A549 (cell line): Measurements from ENCODE around the gene NTN1. TPM values are rescaled to one million over a fixed set of nuclear protein-coding genes. Genes with fewer than 3 reads are reported as not detected.

Source experiments
- ATAC-seq, 2 experiments: fragments of 200-7000 bp in 1 of 2; fragments of >200 bp in 1 of 2; cut with Nextera tagmentation in 1 of 2; cut with Tn5 transposase in 1 of 2; 3 replicates each; pipeline versions ENCODE4 v1.8.0 to v1.9.1; 2018 to 2020; ENCODE audit warnings: mild to moderate bottlenecking in 1 of 2, moderate library complexity in 1 of 2
- CTCF ChIA-PET: fragments of 300-600 bp; sonication (Branson Sonifier 250); formaldehyde crosslinking; extraction: SDS; loops from one replicate; lab custom pipeline; 2021; ENCODE audit warnings: antibody characterized with exemption, inconsistent platforms; lab: Yijun Ruan, JAX
- POLR2A ChIA-PET: fragments of 350-600 bp; formaldehyde crosslinking; extraction: SDS; loops from one replicate; lab custom pipeline; 2021; ENCODE audit warnings: antibody characterized with exemption, inconsistent platforms; lab: Yijun Ruan, JAX
- DNase-seq, 2 experiments: peaks; one replicate each; pipeline versions ENCODE4 v3.0.0 to v3.0.0-alpha.2; 2011 to 2016; ENCODE audit warnings: low read depth in 1 of 2, low spot score in 1 of 2
- FAIRE-seq: peaks from 2 replicates; lab custom pipeline; 2011; peaks lifted over from hg19 to GRCh38; lab: Jason Lieb, UNC
- H3K27ac ChIP-seq, 2 experiments: fragments of >200 bp; sonication (Bioruptor Twin); formaldehyde crosslinking; 3 replicates each; pipeline ENCODE4 v1.5.1; 2016 to 2017
- H3K4me1 ChIP-seq: fragments of >200 bp; sonication (Bioruptor Twin); formaldehyde crosslinking; 3 replicates; pipeline ENCODE4 v1.6.1; 2016
- H3K4me2 ChIP-seq: fragments of >200 bp; sonication (Bioruptor Twin); formaldehyde crosslinking; 3 replicates; pipeline ENCODE4 v1.6.1; 2016
- H3K4me3 ChIP-seq: fragments of >200 bp; sonication (Bioruptor Twin); formaldehyde crosslinking; 3 replicates; pipeline ENCODE4 v1.5.1; 2016
- H3K9me3 ChIP-seq: fragments of >200 bp; sonication (Bioruptor Twin); formaldehyde crosslinking; 3 replicates; pipeline ENCODE4 v1.6.1; 2016
- BHLHE40 ChIP-seq: IDR thresholded peaks from 2 replicates; pipeline ENCODE4 v1.6.1; 2012; ENCODE audit warnings: low read depth, low read length, inconsistent platforms
- CHD4 ChIP-seq: fragments of 200-600 bp; sonication (generic); IDR thresholded peaks from 2 replicates; pipeline ENCODE4 v1.6.1; 2016; ENCODE audit warnings: antibody characterized with exemption, mild to moderate bottlenecking, borderline replicate concordance
- E2F6 ChIP-seq: IDR thresholded peaks from 2 replicates; pipeline ENCODE4 v1.6.1; 2012; ENCODE audit warnings: low read depth, borderline replicate concordance
- FOSB ChIP-seq: fragments of 250-450 bp; sonication (Bioruptor Pico); IDR thresholded peaks from 2 replicates; pipeline ENCODE4 v1.5.0; 2020; ENCODE audit warnings: mild to moderate bottlenecking, moderate library complexity
- FOSL2 ChIP-seq, 2 experiments: fragments of 450-650 bp in 1 of 2; fragments of >200 bp in 1 of 2; sonication (Bioruptor Twin) in 1 of 2; formaldehyde crosslinking; IDR thresholded peaks; 2 replicates each; pipeline versions ENCODE4 v1.5.0 to v1.6.1; 2016 to 2020; ENCODE audit warnings: mild to moderate bottlenecking in 1 of 2, moderate library complexity in 1 of 2
- JUN ChIP-seq, 2 experiments: fragments of >200 bp; sonication (Bioruptor Twin); formaldehyde crosslinking; IDR thresholded peaks; 2 replicates in 1 of 2; 3 replicates in 1 of 2; pipeline ENCODE4 v1.6.1; 2016 to 2017
- JUNB ChIP-seq: fragments of >200 bp; sonication (Bioruptor Twin); formaldehyde crosslinking; IDR thresholded peaks from 2 replicates; pipeline ENCODE4 v1.6.1; 2016
- KDM1A ChIP-seq: fragments of 200-600 bp; sonication (generic); IDR thresholded peaks from 2 replicates; pipeline ENCODE4 v1.6.1; 2016; ENCODE audit warnings: low read depth, mild to moderate bottlenecking
- MAZ ChIP-seq: fragments of 150-350 bp; IDR thresholded peaks from 2 replicates; pipeline ENCODE4 v1.6.1; 2014; ENCODE audit warnings: antibody characterized with exemption, low read depth, low read length, borderline replicate concordance
- NR3C1 ChIP-seq: fragments of >200 bp; sonication (Bioruptor Twin); formaldehyde crosslinking; IDR thresholded peaks from 3 replicates; pipeline ENCODE4 v1.6.1; 2017
- PHF8 ChIP-seq: fragments of 200-600 bp; sonication (generic); IDR thresholded peaks from 2 replicates; pipeline ENCODE4 v1.6.1; 2016; ENCODE audit warnings: low read depth, mild to moderate bottlenecking, antibody characterized with exemption, moderate library complexity, borderline replicate concordance
- POLR2A ChIP-seq: IDR thresholded peaks from 2 replicates; pipeline ENCODE4 v1.6.1; 2012; ENCODE audit warnings: mild to moderate bottlenecking, low read length
- RCOR1 ChIP-seq: fragments of 150-350 bp; IDR thresholded peaks from 2 replicates; pipeline ENCODE4 v1.6.1; 2014; ENCODE audit warnings: antibody characterized with exemption, low read length, low read depth
- REST ChIP-seq: fragments of 200-600 bp; sonication (generic); IDR thresholded peaks from 2 replicates; pipeline ENCODE4 v1.6.1; 2016; ENCODE audit warnings: antibody characterized with exemption, mild to moderate bottlenecking, moderate library complexity
- RFX5 ChIP-seq: fragments of 450-650 bp; IDR thresholded peaks from 2 replicates; pipeline ENCODE4 v1.7.1; 2014; ENCODE audit warnings: antibody characterized with exemption, mild to moderate bottlenecking, moderate library complexity
- RNF2 ChIP-seq: fragments of 200-600 bp; sonication (generic); IDR thresholded peaks from 2 replicates; pipeline ENCODE4 v1.6.1; 2016; ENCODE audit warnings: low read depth, mild to moderate bottlenecking, antibody characterized with exemption, moderate library complexity, borderline replicate concordance
- SREBF2 ChIP-seq: fragments of 450-650 bp; IDR thresholded peaks from 2 replicates; pipeline ENCODE4 v1.6.1; 2014; ENCODE audit warnings: mild to moderate bottlenecking, moderate library complexity
- TP53 ChIP-seq: fragments of 250-450 bp; sonication (Bioruptor Pico); IDR thresholded peaks from 2 replicates; pipeline ENCODE4 v1.5.0; 2021; ENCODE audit warnings: mild to moderate bottlenecking, moderate library complexity
- WGBS: methylation state at CpG from one replicate; pipeline ENCODE4 v1.1.6; 2017; ENCODE audit errors: missing lambda C conversion rate; 5-methylcytosine and 5-hydroxymethylcytosine counted together
- polyA plus RNA-seq, 4 experiments: library from polyadenylated mRNA; depleted of rRNA in 3 of 4; stranded (reverse); fragments of >200 nt; fragmentation: RNase III in 1 of 4; extraction: RNeasy Plus Mini Kit Qiagen cat#74134 plus additional on column Dnase treatment in 1 of 4; gene quantifications; 2 replicates in 3 of 4; 3 replicates in 1 of 4; pipeline ENCODE4 v1.2.3, GENCODE V29; 2011 to 2017
- TF ChIP-seq, protein P1 (sequence below): fragments of 450-650 bp; IDR thresholded peaks from 2 replicates; pipeline ENCODE4 v1.6.1; 2014; ENCODE audit warnings: antibody characterized with exemption
- TF ChIP-seq, protein P2 (sequence below): fragments of >200 bp; sonication (Bioruptor Twin); formaldehyde crosslinking; IDR thresholded peaks from 3 replicates; pipeline ENCODE4 v1.5.1; 2016

The NTN1 gene
- polyA plus RNA-seq, 2 of the 4 experiments (the other 2 are of a cell fraction): 0.12 to 0.13 TPM

DNA sequence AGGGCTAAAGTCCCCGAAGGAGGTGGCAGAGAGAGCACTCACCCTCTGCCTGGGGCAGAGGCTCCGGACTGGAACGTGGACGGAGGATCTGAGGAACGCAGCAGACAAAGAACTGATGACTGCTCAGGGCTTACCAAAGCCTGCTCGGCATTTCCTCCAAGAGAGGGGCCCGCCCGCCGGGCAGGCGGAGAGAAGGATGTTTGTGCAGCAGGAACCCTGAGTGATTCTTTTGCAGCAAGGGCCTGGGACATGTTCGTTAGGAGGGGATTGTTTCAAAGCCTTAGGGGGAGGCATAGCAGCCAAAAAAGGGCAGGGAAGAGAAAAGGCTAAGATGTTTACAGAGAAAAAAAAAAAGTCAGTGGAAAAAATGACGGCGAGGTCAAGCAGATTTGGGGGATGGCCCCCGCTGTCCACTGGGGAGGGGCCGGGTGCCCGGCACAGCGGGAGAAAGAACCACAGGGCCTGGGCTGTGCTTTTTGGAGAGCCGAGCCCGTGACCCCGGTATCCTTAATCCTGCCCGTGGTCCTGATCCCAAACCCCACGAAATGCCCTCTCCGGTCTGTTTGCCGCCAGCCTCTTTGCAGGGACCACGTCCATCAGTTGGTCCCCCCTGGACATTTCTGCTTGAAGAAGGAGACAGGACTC is 129.3 kb downstream of the NTN1 start:
- Histone ChIP-seq H3K27ac (no peak overlapping the region), H3K4me2 (no peak overlapping the region), H3K9me3 (no peaks in the 10 kb centered on the region), H3K4me1 (no peaks in the 10 kb centered on the region), H3K4me3 (no peak overlapping the region)
- ChIA-PET CTCF (no interaction called here), POLR2A (no interaction called here)
- DNase-seq: no peak
- no peak for FAIRE-seq
- WGBS: 49% methylated on average over 25 of the region's 25 CpGs
- no peak for ATAC-seq
- TF ChIP-seq, protein P1, sequence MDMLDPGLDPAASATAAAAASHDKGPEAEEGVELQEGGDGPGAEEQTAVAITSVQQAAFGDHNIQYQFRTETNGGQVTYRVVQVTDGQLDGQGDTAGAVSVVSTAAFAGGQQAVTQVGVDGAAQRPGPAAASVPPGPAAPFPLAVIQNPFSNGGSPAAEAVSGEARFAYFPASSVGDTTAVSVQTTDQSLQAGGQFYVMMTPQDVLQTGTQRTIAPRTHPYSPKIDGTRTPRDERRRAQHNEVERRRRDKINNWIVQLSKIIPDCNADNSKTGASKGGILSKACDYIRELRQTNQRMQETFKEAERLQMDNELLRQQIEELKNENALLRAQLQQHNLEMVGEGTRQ: no peak
- TF ChIP-seq RNF2 (no peak), FOSB (CRISPR knock-in tag) (no peak), FOSL2 (IDR thresholded peaks at IDR 0.05) (no peak), FOSL2 (CRISPR knock-in tag; IDR thresholded peaks at IDR 0.05) (no peak), JUN (IDR thresholded peaks at IDR 0.05) (no peak), POLR2A (no peak), NR3C1 (no peak), SREBF2 (no peak), TP53 (CRISPR knock-in tag) (no peak), PHF8 (no peak), KDM1A (no peak), RFX5 (no peak), MAZ (no peak), JUNB (no peak), BHLHE40 (no peak), E2F6 (no peak)
- TF ChIP-seq, protein P2, sequence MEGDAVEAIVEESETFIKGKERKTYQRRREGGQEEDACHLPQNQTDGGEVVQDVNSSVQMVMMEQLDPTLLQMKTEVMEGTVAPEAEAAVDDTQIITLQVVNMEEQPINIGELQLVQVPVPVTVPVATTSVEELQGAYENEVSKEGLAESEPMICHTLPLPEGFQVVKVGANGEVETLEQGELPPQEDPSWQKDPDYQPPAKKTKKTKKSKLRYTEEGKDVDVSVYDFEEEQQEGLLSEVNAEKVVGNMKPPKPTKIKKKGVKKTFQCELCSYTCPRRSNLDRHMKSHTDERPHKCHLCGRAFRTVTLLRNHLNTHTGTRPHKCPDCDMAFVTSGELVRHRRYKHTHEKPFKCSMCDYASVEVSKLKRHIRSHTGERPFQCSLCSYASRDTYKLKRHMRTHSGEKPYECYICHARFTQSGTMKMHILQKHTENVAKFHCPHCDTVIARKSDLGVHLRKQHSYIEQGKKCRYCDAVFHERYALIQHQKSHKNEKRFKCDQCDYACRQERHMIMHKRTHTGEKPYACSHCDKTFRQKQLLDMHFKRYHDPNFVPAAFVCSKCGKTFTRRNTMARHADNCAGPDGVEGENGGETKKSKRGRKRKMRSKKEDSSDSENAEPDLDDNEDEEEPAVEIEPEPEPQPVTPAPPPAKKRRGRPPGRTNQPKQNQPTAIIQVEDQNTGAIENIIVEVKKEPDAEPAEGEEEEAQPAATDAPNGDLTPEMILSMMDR: no peak

DNA sequence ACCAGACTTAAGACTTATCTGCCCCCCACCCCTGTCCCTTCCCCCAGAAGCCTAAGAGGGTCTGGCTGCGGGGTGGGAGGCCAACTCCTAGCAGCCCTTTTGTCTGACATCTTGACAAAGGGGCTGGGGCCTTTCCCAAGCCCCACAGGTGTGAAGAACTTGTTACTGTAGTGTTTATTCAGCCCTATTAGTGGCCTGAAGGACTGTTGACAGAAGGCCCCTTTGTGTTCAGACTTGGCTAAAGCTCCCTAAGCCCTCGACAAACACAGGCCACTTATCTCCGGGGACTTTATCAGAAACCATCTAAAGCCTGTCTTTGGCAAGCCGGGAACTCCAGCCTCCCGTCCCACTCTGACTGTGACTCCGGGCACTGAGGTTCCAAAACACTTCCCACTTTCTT is 129.8 kb downstream of the NTN1 start:
- POLR2A ChIA-PET: no interaction called here
- H3K9me3 ChIP-seq: no peaks in the 10 kb centered on the region
- no peak overlapping the region for H3K4me3 ChIP-seq
- no peaks in the 10 kb centered on the region for H3K4me1 ChIP-seq
- DNase-seq (no peak), ATAC-seq (no peak), FAIRE-seq (no peak)
- H3K27ac ChIP-seq: no peak overlapping the region
- H3K4me2 ChIP-seq: no peak overlapping the region
- TF ChIP-seq REST (no peak), RFX5 (no peak), RCOR1 (no peak), JUNB (no peak), CHD4 (no peak)
- TF ChIP-seq, protein P2: no peak
- CTCF ChIA-PET: no interaction called here
- WGBS: 28% methylated on average over 6 of the region's 6 CpGs
